GM21529 (cell line): ENCODE results near the gene CYP19A1.
A peak's percentile ranks its signal among the peaks of the same experiment; 100 is the strongest.

ENCODE experiments used
- ATAC-seq: cut with Tn5 transposase; IDR thresholded peaks from one replicate; pipeline ENCODE4 v1.9.1; 2021; ENCODE audit not compliant: unreplicated experiment

CYP19A1 gene

DNA sequence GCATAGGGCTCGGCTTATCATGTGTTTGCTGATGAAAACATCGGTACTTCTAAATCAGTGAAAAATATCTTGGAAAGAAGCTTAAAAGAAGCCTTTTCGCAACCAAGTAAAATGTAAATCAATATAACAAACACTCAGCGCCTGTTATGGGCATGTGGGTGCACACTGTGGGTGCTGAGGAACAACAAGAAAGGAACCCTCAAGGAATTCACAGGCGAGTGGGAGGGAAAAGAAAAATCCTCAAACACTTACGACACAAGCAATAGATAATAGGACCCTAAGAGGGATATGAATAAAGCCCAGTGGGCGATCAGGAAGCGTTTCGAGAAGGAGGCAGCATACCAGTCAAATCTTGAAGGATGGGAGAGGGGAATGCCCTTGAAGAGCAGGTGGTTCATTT is 25.0 kb upstream of the CYP19A1 start:
- ATAC-seq: no peak

GRCh38 chr15:51359981-51360380 is 21.6 kb upstream of the CYP19A1 start:
- ATAC-seq: no peak

DNA sequence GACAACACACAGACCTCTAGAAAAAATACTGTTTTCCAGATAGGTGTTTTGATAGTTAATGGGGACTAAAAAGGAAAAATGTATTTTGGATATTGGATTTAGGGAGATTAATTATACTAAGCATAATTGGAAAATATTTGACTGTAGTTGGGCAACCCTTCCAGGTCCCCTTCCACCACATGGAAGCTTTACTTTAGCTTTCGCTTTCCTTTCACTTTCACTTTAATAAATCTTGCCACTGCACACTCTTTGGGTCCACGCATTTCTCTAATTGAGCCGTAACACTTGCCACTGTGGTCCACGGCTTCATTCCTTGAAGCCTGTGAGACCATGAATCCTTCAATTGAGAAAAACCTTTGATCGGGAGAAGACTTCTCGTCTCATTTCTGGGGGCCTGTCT is 18.6 kb upstream of the CYP19A1 start:
- ATAC-seq: no peak

- no peak for ATAC-seq
Measured at GRCh38 chr15:51356147-51356546, 17.8 kb upstream of the CYP19A1 start.

DNA sequence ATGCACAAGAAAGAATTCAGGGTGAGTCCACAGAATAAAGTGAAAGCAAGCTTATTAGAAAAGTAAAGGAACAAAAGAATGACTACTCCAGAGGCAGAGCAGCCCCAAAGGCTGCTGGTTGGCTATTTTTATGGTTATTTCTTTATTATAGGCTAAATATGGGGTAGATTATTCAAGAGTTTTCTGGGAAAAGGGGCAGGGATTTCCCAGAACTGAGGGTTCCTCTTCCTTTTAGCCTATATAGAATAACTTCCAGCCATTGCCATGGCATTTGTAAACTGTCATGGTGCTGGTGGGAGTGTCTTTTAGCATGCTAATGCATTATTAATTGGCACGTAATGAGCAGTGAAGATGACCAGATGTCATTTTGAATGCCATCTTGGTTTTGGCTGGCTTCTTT is 16.7 kb upstream of the CYP19A1 start:
- no peak for ATAC-seq

DNA sequence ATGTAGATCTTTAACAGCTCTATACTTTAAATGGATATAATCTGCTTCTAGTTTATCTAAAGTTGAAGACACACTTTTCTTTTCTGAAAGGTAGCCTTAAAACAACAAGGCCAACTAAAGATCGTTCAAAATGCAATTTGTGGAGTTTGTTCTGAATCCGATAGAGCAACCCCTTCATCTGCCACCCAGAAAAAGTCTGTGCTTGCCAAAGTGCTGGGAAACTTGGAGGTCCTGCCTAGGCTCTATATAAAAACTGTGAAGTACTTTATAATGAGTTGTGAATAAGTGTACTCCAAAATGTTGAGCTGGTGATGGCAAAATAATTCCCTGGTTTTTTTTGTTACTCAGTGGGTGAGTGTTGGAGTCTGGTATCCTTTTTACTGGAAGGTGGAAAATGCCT is 15.6 kb upstream of the CYP19A1 start:
- no peak for ATAC-seq

DNA sequence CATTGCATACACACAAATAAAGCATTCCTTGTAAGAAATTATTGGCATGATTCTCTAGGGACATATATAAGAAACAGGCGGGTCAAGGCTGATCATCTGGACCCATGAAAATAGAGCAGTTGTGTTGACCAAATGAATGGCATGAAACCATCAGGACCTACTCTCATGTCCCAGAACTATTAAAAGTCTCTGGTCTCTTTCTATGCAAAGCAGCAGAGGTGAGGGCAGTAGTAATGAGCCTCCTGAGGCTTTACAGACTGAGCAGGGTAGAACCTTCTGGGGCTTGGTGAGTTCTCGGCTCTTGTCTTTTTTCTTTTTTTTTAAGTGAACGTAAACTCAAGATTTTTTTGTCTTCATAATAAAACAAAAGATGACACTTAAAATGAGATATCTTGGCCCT is 12.3 kb upstream of the CYP19A1 start:
- ATAC-seq: no peak

GRCh38 chr15:51349156-51349844 is 10.9 kb upstream of the CYP19A1 start:
- ATAC-seq: no peak

- peak; percentile 96 for ATAC-seq
Measured at GRCh38 chr15:51348688-51349087, 10.3 kb upstream of the CYP19A1 start.

DNA sequence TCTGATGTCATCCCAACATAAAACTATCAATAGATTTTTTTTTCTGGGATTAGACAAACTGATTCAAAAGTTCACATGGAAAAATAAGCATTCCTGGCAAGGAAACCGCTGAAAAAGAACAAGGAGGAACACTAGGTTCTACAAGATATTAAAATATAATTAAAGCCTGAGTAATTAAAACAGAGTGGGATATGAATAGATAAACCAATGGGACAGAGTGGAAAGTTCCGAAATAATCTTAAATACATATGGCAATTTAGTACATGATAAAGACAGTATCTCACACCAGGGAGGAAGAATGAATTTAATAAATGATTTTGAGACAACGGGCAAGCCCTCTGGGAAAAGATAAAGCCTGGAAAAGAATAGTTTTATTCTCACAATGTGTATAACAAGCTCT is 7.7 kb upstream of the CYP19A1 start:
- ATAC-seq: no peak

DNA sequence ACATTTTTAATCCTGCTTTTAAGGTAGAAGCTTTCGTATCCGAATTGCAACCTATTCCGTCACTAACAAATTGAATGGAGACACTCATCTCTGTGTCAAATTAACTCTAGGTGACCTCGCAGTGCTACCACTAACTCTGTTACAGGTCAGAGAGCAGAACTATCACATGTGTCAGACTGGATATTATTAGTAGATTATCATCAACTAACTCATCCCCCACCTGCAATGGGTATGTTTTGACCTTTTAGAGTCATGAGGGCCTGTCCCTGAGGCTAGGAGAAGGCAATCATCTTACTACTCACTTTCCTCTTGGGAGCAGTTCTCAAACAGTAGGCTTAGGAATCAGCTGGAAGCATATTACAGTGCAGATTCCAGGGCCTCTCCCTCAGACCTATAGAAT is 5.1 kb upstream of the CYP19A1 start:
- no peak for ATAC-seq

GRCh38 chr15:51342227-51342999 is 4.0 kb upstream of the CYP19A1 start:
- no peak for ATAC-seq

- ATAC-seq: no peak
Measured at GRCh38 chr15:51341366-51342226, 3.2 kb upstream of the CYP19A1 start, which contains the start of gene GLDN. TSS of gene GLDN (plus strand) at chr15:51341655. CDS start at chr15:51341685, 30 bp downstream.

DNA sequence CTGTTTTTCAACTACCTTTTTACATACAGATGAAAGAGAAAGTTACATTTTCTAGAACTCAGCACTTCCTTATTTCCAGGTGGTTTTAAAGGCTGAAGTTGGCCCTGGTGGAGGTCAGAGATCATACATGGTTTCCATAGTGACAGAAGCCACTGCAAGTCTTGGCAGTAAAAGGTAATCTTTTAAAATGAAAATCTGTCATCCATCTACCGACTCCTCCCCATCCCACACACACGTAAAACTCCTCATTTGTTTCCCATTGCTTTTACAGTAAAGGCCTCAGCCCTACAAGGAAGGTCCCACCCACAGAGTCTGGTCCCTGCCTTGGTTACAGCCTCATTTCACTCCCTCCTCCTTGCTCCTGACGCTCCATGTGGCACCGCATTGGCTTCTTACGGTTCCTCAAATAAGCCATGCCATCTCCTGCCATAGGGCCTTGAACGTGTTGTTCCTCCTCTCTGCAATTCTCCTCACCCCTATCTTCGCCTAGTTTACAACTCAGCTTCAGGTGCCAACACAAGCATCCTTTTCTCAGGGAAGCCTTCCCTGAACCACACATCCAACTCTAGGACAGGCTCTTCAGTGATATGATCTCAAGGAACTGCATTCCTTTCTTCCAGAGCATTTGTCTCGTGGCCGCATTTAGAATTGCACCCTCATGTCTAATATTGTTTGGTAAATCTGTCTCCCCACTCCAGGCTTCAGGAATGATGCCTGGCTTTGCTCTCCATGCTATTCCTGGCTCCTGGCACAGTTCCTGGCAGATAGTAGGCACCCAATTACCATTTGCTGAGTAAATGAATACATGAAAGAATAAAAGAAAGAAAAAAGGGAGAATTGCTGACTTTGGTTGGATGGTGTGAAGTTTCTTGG is 2.6 kb downstream of the CYP19A1 start:
- peak; percentile 88 for ATAC-seq

GRCh38 chr15:51335087-51335486 is 3.3 kb downstream of the CYP19A1 start:
- ATAC-seq: no peak

DNA sequence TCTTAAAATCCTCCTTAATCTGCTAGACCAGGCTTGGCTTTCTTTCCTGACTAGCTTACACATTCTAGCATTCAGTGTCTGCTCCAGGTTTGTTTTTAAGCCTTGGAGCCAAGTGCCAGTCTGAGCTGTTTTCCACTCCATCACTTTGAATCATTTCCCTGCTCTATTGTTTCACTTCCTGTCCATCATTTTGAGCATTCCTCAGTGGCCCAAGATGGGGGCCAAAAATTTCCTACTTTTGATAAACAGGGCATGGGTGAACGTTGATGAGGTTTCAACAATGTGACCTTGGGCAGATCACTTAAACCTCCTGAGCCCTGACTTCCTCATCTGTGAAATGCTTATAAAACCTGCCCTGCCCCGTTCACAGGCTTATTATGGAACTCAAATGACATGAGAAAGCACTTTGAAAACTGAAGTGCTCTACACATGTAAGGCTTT is 4.4 kb downstream of the CYP19A1 start:
- no peak for ATAC-seq

GRCh38 chr15:51333571-51333970 is 4.8 kb downstream of the CYP19A1 start:
- no peak for ATAC-seq

- no peak for ATAC-seq
Measured at GRCh38 chr15:51332206-51333147, 5.9 kb downstream of the CYP19A1 start.

- ATAC-seq: no peak
Measured at GRCh38 chr15:51331141-51331540, 7.3 kb downstream of the CYP19A1 start.
